CD4-positive, alpha-beta T cell treated with Interleukin-15 for 4 hours (primary cell): ENCODE measurements around the gene ANKRD11.

Source experiments
- DNase-seq: peaks from one replicate; pipeline ENCODE4 v3.0.0-alpha.2; 2020; ENCODE audit warnings: low spot score

The ANKRD11 gene

DNA sequence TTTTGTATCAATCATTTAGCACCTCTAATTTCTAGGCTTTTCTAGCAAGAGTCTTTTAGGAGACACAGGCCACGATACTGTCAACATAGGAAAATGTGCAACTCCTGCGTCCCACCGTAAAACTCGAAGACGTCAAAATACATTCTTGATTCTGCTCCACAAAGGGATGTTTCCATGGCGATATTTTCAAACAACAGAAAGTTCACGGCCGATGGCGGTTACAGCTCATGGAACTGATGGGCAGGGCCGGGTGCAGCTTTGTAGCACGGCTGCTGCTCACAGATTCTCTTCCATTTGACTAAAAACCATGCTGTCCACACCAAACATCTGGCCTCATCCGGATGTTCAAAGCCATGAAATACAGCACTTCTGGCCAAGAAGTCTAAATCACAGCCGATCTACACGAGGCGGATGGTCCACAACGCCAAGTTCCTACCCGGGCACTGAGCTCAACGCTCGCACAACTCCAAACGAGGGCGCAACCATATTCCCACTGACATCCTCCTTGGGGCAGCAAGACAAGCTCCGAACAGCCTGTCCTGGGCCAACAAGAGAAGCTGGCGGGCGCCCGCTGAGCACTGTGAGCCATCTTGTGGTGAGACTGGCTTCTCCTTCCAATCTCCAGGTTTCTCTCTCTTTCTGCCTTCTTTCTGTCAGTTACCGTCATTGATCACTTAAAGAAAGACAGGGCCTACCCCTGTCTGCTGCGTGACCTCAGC lies 193.0 kb downstream of the ANKRD11 start:
- DNase-seq: no peak

DNA sequence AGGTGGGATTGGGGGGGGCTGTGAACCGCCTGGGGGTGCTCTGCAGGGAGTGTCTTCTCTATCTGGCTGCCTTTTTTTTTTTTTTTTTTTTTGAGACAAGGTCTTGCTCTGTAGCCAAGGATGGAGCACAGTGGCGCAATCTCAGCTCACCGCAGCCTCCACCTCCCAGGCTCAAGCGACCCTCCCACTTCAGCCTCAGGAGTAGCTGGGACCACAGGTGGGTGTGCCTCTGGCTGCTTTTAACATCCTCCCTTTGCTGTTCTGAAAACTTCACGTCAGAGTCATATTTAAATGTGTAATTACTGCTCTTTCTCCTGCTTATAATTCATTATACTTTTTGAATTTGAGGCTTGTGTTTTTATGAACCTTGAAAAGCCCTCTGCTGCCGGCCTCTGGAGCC lies 194.4 kb downstream of the ANKRD11 start:
- DNase-seq: no peak

- no peak for DNase-seq
Measured at GRCh38 chr16:89295071-89295900, 195.1 kb downstream of the ANKRD11 start.

- DNase-seq: no peak
Measured at GRCh38 chr16:89294486-89294885, 195.9 kb downstream of the ANKRD11 start.

DNA sequence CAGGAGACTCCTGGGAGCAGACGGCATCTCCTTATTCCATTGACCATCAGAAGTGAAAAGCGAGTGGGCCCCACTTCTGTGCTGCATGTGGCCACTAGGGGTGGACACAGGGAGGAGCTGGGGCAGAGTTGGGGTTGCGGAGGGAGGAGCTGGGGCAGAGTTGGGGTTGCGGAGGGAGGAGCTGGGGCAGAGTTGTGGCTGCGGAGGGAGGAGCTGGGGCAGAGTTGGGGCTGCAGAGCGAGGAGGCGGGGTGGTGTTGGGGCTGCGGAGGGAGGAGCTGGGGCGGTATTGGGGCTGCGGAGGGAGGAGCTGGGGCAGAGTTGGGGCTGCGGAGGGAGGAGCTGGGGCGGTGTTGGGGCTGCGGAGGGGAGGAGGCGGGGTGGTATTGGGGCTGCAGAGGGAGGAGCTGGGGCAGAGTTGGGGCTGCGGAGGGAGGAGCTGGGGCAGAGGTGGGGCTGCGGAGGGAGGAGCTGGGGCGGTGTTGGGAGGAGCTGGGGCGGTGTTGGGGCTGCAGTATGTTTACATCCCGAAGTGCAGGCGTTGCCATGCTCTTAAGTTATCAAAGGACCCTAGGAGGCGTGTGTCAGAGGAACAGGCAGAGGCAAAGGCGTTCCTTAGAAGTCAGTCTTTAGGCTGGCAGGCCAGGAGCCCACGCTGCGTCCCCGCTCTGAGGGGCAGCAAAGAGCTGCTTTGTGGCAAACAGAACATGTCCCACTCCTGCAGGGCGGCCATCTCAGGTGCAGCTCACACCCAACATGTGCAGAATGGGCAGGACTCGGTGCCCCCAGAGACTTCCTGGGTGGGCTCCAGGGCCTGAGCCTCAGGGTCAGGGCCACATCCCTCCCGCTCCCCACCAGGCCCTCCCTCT lies 196.9 kb downstream of the ANKRD11 start:
- DNase-seq: no peak

DNA sequence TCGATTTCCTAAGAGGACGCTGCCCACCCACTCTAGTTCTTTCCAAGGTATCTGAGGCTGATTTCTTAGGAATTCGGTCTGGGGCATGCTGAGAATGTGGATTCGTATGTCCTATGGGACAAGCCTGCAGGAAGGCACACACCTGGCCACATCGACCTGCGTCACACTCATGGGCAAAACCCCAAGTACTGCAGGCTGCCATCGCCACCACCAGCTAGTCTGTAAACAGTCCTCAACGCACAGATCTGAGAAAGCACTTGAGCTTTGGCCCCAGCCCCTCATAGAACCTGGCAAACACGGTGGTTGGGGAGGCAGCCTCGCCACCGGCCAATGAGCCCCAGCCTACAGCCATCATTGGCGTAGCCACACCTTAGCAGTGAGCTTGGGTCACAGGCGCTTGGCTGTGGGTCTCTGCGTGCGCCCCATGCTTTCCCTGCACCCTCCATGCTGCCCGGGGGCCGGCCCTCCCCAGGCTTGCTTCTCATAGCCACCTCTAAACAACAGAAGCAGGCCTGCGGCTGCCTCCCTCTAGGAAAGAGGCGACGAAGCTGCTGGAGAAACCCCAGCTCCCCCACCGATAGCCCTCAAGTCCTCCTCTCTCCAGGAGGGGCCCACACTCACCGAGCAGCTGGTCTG lies 197.8 kb downstream of the ANKRD11 start:
- DNase-seq: no peak

DNA sequence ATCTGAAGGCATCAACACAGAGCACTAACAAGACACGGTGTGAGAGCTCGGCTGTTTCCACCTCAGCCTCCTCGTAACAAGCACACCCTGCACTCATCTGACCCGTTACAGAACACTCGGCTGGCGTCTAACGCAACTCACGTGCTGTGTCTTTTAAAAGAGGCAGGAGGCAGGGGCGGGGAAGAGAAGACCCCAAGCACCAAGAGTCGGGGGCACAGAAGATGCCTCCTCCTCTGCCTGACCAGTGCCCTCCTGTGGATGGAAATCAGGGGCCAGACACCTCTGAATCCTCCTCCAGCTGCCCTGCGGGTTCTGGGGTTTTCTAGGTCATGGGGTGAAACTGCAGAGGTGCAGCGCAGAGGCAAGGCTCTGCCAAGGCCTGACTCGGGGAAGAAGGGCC lies 198.6 kb downstream of the ANKRD11 start:
- DNase-seq: no peak

DNA sequence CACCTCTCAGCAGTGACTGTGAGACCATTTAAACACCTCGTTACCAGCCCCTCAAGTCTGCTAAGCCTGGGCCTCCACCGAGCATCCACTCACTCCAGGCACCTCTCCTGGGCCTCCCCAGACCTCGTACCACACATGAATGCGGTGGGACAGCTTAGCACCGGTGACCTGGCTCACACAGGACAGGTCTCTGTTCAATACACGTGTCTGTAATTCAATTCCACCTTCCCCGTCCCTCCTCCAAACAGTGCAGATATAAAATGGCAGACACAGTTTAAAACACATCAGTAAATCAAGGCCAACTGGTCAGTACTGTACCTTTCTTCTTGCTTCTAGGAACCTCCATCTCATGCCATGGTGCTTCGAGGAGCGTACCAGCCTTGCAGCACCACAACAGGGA lies 199.0 kb downstream of the ANKRD11 start:
- no peak for DNase-seq

GRCh38 chr16:89290887-89291286 lies 199.5 kb downstream of the ANKRD11 start:
- DNase-seq: no peak

DNA sequence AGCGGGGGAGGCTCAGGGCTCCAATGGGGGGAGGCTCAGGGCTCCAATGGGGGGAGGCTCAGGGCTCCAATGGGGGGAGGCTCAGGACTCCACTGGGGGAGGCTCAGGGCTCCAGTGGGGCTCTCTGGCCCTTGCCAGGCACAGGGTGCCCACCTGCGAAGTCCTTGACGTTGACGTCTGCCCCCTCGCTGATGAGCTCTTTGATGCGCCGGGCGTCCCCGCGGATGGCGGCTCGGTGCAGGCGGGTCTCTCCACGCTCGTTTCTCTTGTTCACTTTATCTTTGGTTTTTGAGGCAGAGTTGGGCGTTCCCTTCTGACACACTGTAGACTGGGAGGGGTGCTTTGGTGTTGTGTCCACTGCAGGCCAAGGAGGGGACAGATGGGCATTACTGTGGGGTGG lies 199.9 kb downstream of the ANKRD11 start:
- no peak for DNase-seq

GRCh38 chr16:89289428-89290395 lies 200.6 kb downstream of the ANKRD11 start:
- DNase-seq: peak; percentile 73

DNA sequence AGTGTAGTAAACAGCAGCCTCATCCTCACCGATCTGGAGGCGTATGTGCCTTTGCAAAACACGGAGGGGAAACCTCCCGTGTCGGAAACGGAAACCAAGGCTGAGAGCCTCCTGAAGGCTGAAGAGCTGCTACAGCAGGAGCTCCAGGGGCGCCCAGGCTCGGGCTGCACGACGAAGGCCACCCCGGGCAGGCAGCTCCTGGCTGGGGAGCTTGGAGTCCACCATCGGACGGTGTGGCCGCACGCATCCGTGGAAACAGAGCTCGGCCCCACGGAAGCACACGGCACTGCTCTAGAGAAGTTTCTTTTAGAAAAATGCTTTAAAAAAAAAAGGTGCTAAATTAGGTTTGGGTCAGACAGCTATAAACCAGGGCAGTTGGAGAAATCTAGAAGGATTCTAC lies 201.4 kb downstream of the ANKRD11 start:
- DNase-seq: no peak

- DNase-seq: no peak
Measured at GRCh38 chr16:89288577-89288844, 201.8 kb downstream of the ANKRD11 start.

GRCh38 chr16:89287777-89288576 lies 202.4 kb downstream of the ANKRD11 start:
- no peak for DNase-seq

- DNase-seq: no peak
Measured at GRCh38 chr16:89286096-89286495, 204.3 kb downstream of the ANKRD11 start.

GRCh38 chr16:89285381-89285780 lies 205.0 kb downstream of the ANKRD11 start:
- DNase-seq: no peak

GRCh38 chr16:89283449-89283848 lies 206.9 kb downstream of the ANKRD11 start:
- no peak for DNase-seq

DNA sequence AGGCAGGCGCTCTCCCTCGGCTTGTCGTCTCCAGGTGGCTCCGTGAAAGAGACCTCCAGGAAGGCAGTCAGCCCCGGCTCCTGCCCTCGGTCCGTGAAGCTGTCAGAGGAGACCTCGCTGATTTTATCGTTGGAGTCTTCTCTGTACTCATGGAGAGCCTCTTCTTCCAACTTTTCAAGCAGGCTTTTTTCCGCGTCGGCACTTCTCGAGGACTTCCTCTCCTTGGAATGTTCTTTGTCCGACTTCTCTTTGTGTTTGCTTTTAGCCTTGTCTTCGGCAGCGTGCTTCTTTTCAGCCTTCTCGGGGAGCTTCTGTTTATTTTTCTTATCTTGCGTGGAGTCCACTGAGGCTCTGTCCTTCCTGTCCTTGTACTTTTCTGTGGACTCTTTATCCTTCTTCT lies 207.8 kb downstream of the ANKRD11 start:
- no peak for DNase-seq

- no peak for DNase-seq
Measured at GRCh38 chr16:89281829-89282228, 208.5 kb downstream of the ANKRD11 start.

GRCh38 chr16:89281189-89281577 lies 209.2 kb downstream of the ANKRD11 start:
- DNase-seq: no peak
